Mesothelial cell of epicardium (in vitro differentiated cells): ENCODE data around the gene PDE6G. TPM values are rescaled to one million over a fixed set of nuclear protein-coding genes. Genes with fewer than 3 reads are reported as not detected.
A peak's percentile ranks its signal among the peaks of the same experiment; 100 is the strongest.

Experiments used
- DNase-seq, 2 experiments: peaks; one replicate each; pipeline ENCODE4 v3.0.0; 2021; ENCODE audit warnings: low spot score in 2 of 2; ENCODE audit not compliant: unreplicated experiment in 2 of 2
- H3K27ac Mint-ChIP-seq: 2 replicates; pipeline ENCODE4 v1.8.0; 2021; ENCODE audit warnings: mixed read lengths
- H3K27me3 Mint-ChIP-seq: 2 replicates; pipeline ENCODE4 v1.8.0; 2021; ENCODE audit warnings: low read depth, mixed read lengths
- H3K36me3 Mint-ChIP-seq: 2 replicates; pipeline ENCODE4 v1.8.0; 2021; ENCODE audit warnings: mixed read lengths
- H3K4me1 Mint-ChIP-seq: 2 replicates; pipeline ENCODE4 v1.8.0; 2021; ENCODE audit warnings: mixed read lengths
- H3K4me3 Mint-ChIP-seq: 2 replicates; pipeline ENCODE4 v1.8.0; 2021; ENCODE audit warnings: mild to moderate bottlenecking, moderate library complexity, mixed read lengths
- H3K9me3 Mint-ChIP-seq: 2 replicates; pipeline ENCODE4 v1.8.0; 2021; ENCODE audit warnings: mixed read lengths
- CTCF ChIP-seq: fragments of 200-600 bp; sonication (generic); IDR thresholded peaks from one replicate; pipeline ENCODE4 v1.5.0; 2021; ENCODE audit warnings: antibody characterized with exemption; ENCODE audit not compliant: unreplicated experiment
- total RNA-seq: library from RNA; stranded (reverse); gene quantifications from 3 replicates; pipeline ENCODE4 v1.2.1, GENCODE V29; 2021

The PDE6G gene
- total RNA-seq, 1 donor from 2014 or later: 1.4 TPM

- DNase-seq: no peak
- Mint-ChIP-seq H3K36me3 (no peaks in the 10 kb centered on the region), H3K4me1 (peaks cover 15% of the 10 kb centered on the region), H3K4me3 (no peak overlapping the region), H3K27ac (no peak overlapping the region), H3K9me3 (no peaks in the 10 kb centered on the region), H3K27me3 (no peaks in the 10 kb centered on the region)
- TF ChIP-seq CTCF: no peak
Observed at GRCh38 chr17:81655378-81656117, 794 bp downstream of the PDE6G start.

GRCh38 chr17:81652906-81653771 lies 3.2 kb downstream of the PDE6G start:
- no peaks in the 10 kb centered on the region for H3K9me3 Mint-ChIP-seq
- peak overlapping the region; percentile 28 for H3K4me3 Mint-ChIP-seq
- H3K27me3 Mint-ChIP-seq: no peaks in the 10 kb centered on the region
- H3K36me3 Mint-ChIP-seq: no peaks in the 10 kb centered on the region
- H3K4me1 Mint-ChIP-seq: peaks cover 12% of the 10 kb centered on the region
- TF ChIP-seq CTCF: no peak
- no peak for DNase-seq
- H3K27ac Mint-ChIP-seq: peak overlapping the region; percentile 59

GRCh38 chr17:81651692-81652091 lies 4.7 kb downstream of the PDE6G start:
- no peak for TF ChIP-seq CTCF
- no peaks in the 10 kb centered on the region for H3K27me3 Mint-ChIP-seq
- no peak overlapping the region for H3K27ac Mint-ChIP-seq
- H3K9me3 Mint-ChIP-seq: no peaks in the 10 kb centered on the region
- H3K4me1 Mint-ChIP-seq: peaks cover 12% of the 10 kb centered on the region
- no peak for DNase-seq
- H3K36me3 Mint-ChIP-seq: no peaks in the 10 kb centered on the region
- H3K4me3 Mint-ChIP-seq: no peak overlapping the region

- no peak overlapping the region for H3K4me3 Mint-ChIP-seq
- H3K9me3 Mint-ChIP-seq: no peaks in the 10 kb centered on the region
- H3K36me3 Mint-ChIP-seq: no peaks in the 10 kb centered on the region
- no peaks in the 10 kb centered on the region for H3K27me3 Mint-ChIP-seq
- no peak overlapping the region for H3K27ac Mint-ChIP-seq
- TF ChIP-seq CTCF: no peak
- peaks cover 12% of the 10 kb centered on the region for H3K4me1 Mint-ChIP-seq
- DNase-seq: no peak
Observed at GRCh38 chr17:81650951-81651350, 5.4 kb downstream of the PDE6G start.

GRCh38 chr17:81648707-81649085 lies 7.6 kb downstream of the PDE6G start:
- H3K9me3 Mint-ChIP-seq: no peaks in the 10 kb centered on the region
- H3K36me3 Mint-ChIP-seq: no peaks in the 10 kb centered on the region
- peaks cover 12% of the 10 kb centered on the region for H3K4me1 Mint-ChIP-seq
- TF ChIP-seq CTCF: no peak
- no peaks in the 10 kb centered on the region for H3K27me3 Mint-ChIP-seq
- no peak for DNase-seq
- no peak overlapping the region for H3K4me3 Mint-ChIP-seq
- no peak overlapping the region for H3K27ac Mint-ChIP-seq
